ENCODE measurements around the gene FPGS. TPM values are rescaled to one million over a fixed set of nuclear protein-coding genes. Genes with fewer than 3 reads are reported as not detected.
A peak's percentile ranks its signal among the peaks of the same experiment; 100 is the strongest.

The FPGS gene
- total RNA-seq, 4 donors from 2014 or later, result 46.1 to 105 (median 71.5) TPM

GRCh38 chr9:127791085-127791484 lies 11.6 kb upstream of the FPGS start:
- Histone ChIP-seq H3K9me3 (no peaks in the 10 kb centered on the region), H3K4me1 (peaks cover 0 to 57% (median 4%) of the 10 kb centered on the region in 4 donors), H3K36me3 (peaks cover 0 to 65% (median 0%) of the 10 kb centered on the region in 3 donors), H3K27ac (peak overlapping the region in 1 of 4 donors; percentile 9), H3K27me3 (no peaks in the 10 kb centered on the region), H3K4me3 (no peak overlapping the region)
- TF ChIP-seq CTCF (IDR thresholded peaks at IDR 0.05) (no peak), POLR2A (IDR thresholded peaks at IDR 0.05) (no peak)
- DNase-seq, result no peak

GRCh38 chr9:127792417-127793031 lies 10.2 kb upstream of the FPGS start:
- no peak overlapping the region for H3K4me3 ChIP-seq
- peak in 1 of 3 donors; percentile 43 for DNase-seq
- peaks cover 0 to 62% (median 17%) of the 10 kb centered on the region in 4 donors for H3K4me1 ChIP-seq
- H3K36me3 ChIP-seq, result peaks cover 0 to 58% (median 0%) of the 10 kb centered on the region in 3 donors
- TF ChIP-seq CTCF (IDR thresholded peaks at IDR 0.05) (no peak), POLR2A (IDR thresholded peaks at IDR 0.05) (no peak)
- H3K27me3 ChIP-seq, result no peaks in the 10 kb centered on the region
- no peaks in the 10 kb centered on the region for H3K9me3 ChIP-seq
- peak overlapping the region in 2 of 4 donors; percentile 9 to 11 for H3K27ac ChIP-seq

GRCh38 chr9:127793093-127793708 lies 9.5 kb upstream of the FPGS start:
- peak overlapping the region in 2 of 4 donors; percentile 11 to 60 for H3K27ac ChIP-seq
- peaks cover 0 to 51% (median 0%) of the 10 kb centered on the region in 3 donors for H3K36me3 ChIP-seq
- H3K27me3 ChIP-seq, result no peaks in the 10 kb centered on the region
- H3K4me1 ChIP-seq, result peaks cover 0 to 62% (median 20%) of the 10 kb centered on the region in 4 donors
- no peak overlapping the region for H3K4me3 ChIP-seq
- peak in 1 of 3 donors; percentile 43 for DNase-seq
- TF ChIP-seq POLR2A (IDR thresholded peaks at IDR 0.05) (no peak), CTCF (IDR thresholded peaks at IDR 0.05) (no peak)
- no peaks in the 10 kb centered on the region for H3K9me3 ChIP-seq

- Histone ChIP-seq H3K4me1 (peaks cover 0 to 59% (median 20%) of the 10 kb centered on the region in 4 donors), H3K36me3 (peaks cover 0 to 42% (median 0%) of the 10 kb centered on the region in 3 donors), H3K4me3 (no peak overlapping the region), H3K9me3 (no peaks in the 10 kb centered on the region), H3K27me3 (no peaks in the 10 kb centered on the region), H3K27ac (peak overlapping the region in 2 of 4 donors; percentile 10 to 19)
- peak in 1 of 3 donors; percentile 44 for DNase-seq
- no peak for TF ChIP-seq CTCF (IDR thresholded peaks at IDR 0.05)
- no peak for TF ChIP-seq POLR2A (IDR thresholded peaks at IDR 0.05)
Observed at GRCh38 chr9:127794001-127794791, 8.5 kb upstream of the FPGS start.

GRCh38 chr9:127796225-127796813 lies 6.4 kb upstream of the FPGS start:
- no peak overlapping the region for H3K4me3 ChIP-seq
- H3K27me3 ChIP-seq, result no peaks in the 10 kb centered on the region
- H3K9me3 ChIP-seq, result no peaks in the 10 kb centered on the region
- DNase-seq, result peak; percentile 31 to 72 (median 62)
- H3K4me1 ChIP-seq, result peaks cover 0 to 47% (median 20%) of the 10 kb centered on the region in 4 donors
- TF ChIP-seq POLR2A (IDR thresholded peaks at IDR 0.05) (no peak), CTCF (IDR thresholded peaks at IDR 0.05) (no peak)
- peaks cover 0 to 20% (median 0%) of the 10 kb centered on the region in 3 donors for H3K36me3 ChIP-seq
- H3K27ac ChIP-seq, result peak overlapping the region; percentile 28 to 75 (median 57)
